GM12874 (cell line): ENCODE measurements around the gene CLECL1.

ENCODE experiments used
- TF ChIP-seq, protein P1 (sequence below): IDR thresholded peaks from 2 replicates; pipeline ENCODE4 v1.5.1; 2011; ENCODE audit warnings: low read depth, mild to moderate bottlenecking, control low read depth, low read length, moderate library complexity; ENCODE audit not compliant: insufficient read depth

The CLECL1 gene

GRCh38 chr12:9761419-9761781, 28.5 kb upstream of the CLECL1 start:
- TF ChIP-seq, protein P1, sequence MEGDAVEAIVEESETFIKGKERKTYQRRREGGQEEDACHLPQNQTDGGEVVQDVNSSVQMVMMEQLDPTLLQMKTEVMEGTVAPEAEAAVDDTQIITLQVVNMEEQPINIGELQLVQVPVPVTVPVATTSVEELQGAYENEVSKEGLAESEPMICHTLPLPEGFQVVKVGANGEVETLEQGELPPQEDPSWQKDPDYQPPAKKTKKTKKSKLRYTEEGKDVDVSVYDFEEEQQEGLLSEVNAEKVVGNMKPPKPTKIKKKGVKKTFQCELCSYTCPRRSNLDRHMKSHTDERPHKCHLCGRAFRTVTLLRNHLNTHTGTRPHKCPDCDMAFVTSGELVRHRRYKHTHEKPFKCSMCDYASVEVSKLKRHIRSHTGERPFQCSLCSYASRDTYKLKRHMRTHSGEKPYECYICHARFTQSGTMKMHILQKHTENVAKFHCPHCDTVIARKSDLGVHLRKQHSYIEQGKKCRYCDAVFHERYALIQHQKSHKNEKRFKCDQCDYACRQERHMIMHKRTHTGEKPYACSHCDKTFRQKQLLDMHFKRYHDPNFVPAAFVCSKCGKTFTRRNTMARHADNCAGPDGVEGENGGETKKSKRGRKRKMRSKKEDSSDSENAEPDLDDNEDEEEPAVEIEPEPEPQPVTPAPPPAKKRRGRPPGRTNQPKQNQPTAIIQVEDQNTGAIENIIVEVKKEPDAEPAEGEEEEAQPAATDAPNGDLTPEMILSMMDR = no peak

GRCh38 chr12:9760699-9761418, 28.0 kb upstream of the CLECL1 start, which contains the start of gene CD69:
TSS of gene CD69 (minus strand) at chr12:9760901. CDS start at chr12:9760820, 81 bp downstream.
- TF ChIP-seq, protein P1 = no peak

DNA sequence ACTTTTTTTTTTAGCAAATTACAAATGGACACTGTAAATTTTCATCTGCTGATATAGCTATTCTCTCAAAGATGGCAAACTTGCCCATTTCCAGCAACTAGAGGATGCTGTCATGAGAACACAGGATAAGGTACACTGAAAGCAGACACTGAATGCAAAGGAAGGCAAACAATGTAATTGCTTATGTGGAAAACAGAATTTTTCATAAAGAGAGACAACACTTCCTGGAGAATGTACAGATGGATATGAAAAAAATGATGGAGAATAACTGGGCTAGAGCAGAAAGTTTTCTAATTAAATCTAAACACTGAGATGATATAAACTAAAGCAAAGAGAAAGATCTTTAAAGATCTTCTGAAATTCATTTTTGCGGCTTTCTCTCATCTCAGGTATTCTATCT, 27.2 kb upstream of the CLECL1 start:
- TF ChIP-seq, protein P1 = no peak

DNA sequence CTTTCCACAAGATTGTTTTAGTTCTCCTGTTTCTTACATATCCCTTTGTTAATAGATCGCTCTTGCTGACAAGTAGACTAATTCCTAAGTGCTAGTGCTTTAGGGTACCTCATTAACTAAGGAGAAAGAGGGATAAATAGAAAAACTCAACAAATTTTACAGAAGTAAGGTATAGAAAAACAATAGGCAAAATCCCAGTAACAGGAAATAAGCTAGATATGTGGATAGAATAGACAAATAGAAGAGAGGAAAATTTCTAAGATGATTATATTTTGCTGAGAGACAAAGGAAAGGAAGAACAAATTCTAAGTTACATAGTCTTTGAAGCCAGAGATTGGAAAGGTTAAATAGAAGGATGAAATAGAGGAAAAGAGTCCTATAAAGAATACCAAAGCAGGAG, 26.8 kb upstream of the CLECL1 start:
- TF ChIP-seq, protein P1 = no peak

- TF ChIP-seq, protein P1 = no peak
These were observed 25.2 kb upstream of the CLECL1 start for GRCh38 chr12:9758119-9758518.

- TF ChIP-seq, protein P1 = no peak
These were observed 24.6 kb upstream of the CLECL1 start for GRCh38 chr12:9757433-9758025.

DNA sequence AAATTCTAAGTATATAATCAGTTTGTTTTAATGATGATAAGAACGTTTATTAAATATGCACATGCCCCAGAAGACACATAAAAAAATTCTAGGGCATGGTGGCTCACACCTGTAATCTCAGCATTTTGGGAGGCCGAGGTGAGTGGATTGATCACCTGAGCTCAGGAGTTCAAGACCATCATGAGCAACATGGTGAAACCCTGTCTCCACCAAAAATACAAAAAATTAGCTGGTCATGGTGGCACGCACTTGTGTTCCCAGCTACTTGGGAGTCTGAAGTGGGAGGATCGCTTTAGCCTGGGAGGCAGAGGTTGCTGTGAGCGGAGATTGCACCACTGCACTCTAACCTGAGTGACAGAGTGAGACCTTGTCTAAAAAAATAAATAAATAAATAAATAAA, 23.8 kb upstream of the CLECL1 start:
- TF ChIP-seq, protein P1 = no peak
